AG04449 (cell line): ENCODE measurements around the gene SLC28A1.

Experiments used
- CTCF ChIA-PET: fragments of 350-600 bp; formaldehyde crosslinking; extraction: SDS; loops from one replicate; lab custom pipeline; 2021; ENCODE audit warnings: antibody characterized with exemption; lab: Yijun Ruan, JAX
- POLR2A ChIA-PET: fragments of 400-600, 350-600 bp; formaldehyde crosslinking; extraction: SDS; loops from one replicate; lab custom pipeline; 2020; ENCODE audit warnings: antibody characterized with exemption, inconsistent platforms; lab: Yijun Ruan, JAX
- DNase-seq: peaks from one replicate; pipeline ENCODE4 v3.0.0-alpha.2; 2010; ENCODE audit warnings: low read depth, low spot score
- H3K4me3 ChIP-seq: 2 replicates; pipeline ENCODE4 v1.5.1; 2011; ENCODE audit warnings: low read depth, mild to moderate bottlenecking, control low read depth, low read length
- TF ChIP-seq, protein P1 (sequence below): IDR thresholded peaks from one replicate; pipeline ENCODE4 v1.5.1; 2011; ENCODE audit warnings: mild to moderate bottlenecking, moderate library complexity, low read length, control low read depth, inconsistent platforms; ENCODE audit not compliant: insufficient read depth; ENCODE audit errors: missing control alignments

Gene SLC28A1

DNA sequence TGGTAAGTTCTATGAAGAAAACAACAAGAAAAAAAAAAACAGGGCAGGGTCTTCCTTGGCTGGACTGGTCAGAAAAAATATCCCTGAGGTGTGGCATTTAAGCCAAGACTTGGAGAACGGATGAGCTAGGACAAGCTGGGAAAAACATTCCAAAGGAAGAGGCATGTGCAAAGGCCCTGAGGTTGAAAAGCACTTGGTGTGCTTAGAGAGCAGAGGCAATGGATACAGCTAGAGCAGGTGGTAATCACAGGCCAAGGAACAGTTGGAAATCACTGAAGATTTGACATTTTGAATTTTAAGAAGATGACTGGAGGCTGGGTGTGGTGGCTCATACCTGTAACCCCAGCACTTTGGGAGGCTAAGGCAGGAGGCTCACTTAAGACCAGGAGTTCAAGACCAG, 54.3 kb downstream of the SLC28A1 start:
- DNase-seq = no peak
- POLR2A ChIA-PET = no interaction called here
- H3K4me3 ChIP-seq = no peak overlapping the region
- TF ChIP-seq, protein P1, sequence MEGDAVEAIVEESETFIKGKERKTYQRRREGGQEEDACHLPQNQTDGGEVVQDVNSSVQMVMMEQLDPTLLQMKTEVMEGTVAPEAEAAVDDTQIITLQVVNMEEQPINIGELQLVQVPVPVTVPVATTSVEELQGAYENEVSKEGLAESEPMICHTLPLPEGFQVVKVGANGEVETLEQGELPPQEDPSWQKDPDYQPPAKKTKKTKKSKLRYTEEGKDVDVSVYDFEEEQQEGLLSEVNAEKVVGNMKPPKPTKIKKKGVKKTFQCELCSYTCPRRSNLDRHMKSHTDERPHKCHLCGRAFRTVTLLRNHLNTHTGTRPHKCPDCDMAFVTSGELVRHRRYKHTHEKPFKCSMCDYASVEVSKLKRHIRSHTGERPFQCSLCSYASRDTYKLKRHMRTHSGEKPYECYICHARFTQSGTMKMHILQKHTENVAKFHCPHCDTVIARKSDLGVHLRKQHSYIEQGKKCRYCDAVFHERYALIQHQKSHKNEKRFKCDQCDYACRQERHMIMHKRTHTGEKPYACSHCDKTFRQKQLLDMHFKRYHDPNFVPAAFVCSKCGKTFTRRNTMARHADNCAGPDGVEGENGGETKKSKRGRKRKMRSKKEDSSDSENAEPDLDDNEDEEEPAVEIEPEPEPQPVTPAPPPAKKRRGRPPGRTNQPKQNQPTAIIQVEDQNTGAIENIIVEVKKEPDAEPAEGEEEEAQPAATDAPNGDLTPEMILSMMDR = no peak
- CTCF ChIA-PET = interaction anchor here (9.9 kb wide), 1 partner anchor 10 kb away, joined by 67 read pairs; no protein-coding TSS in a partner anchor

DNA sequence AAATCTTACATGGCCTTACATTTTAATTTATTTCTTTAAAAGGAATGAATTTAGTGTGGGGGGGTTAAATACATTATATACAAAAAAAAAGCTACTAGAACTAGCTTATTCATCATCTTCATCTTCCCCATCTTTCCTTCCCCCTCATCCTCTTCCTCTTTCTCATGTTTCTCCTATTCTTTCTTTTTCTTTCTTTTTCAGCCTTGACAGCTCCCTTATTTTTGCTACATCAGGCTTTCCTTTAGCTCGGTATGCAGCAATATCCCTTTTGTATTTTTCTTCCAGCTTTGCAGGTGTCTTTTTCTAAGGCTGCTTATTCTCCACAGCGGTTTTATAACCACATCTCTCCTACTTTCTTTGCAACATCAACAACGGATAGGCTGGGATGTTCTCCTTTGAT, 55.9 kb downstream of the SLC28A1 start:
- POLR2A ChIA-PET = no interaction called here
- CTCF ChIA-PET = interaction anchor here (1.0 to 9.9 kb wide), 3 partner anchors 11 to 341 kb away, joined by 3 to 67 read pairs (median 3); no protein-coding TSS in a partner anchor
- H3K4me3 ChIP-seq = no peak overlapping the region
- TF ChIP-seq, protein P1 = no peak
- no peak for DNase-seq

DNA sequence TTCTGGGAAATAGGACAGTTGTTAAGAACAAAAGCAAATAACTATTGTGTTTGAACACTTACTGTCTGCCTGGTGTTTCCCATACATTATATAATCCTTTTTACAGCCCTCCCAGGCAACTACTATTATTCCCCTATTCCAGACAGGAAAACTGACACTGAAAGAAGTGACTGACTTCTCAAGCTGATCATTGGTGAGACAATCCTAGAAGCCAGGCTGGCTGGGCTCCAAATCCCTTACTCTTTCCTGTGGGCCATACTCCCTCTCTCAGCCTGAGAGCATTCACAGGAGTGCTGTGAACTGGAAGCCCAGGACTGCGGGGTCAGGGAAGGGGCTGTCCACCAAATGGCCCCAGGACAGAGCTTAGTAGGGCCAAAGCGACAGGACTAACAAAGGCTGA, 58.0 kb downstream of the SLC28A1 start:
- no peak overlapping the region for H3K4me3 ChIP-seq
- TF ChIP-seq, protein P1 = no peak
- DNase-seq = no peak
- ChIA-PET POLR2A (no interaction called here), CTCF (interaction anchor here (0.9 to 9.9 kb wide), 3 partner anchors 13 to 102 kb away, joined by 4 to 67 read pairs (median 4); no protein-coding TSS in a partner anchor)

DNA sequence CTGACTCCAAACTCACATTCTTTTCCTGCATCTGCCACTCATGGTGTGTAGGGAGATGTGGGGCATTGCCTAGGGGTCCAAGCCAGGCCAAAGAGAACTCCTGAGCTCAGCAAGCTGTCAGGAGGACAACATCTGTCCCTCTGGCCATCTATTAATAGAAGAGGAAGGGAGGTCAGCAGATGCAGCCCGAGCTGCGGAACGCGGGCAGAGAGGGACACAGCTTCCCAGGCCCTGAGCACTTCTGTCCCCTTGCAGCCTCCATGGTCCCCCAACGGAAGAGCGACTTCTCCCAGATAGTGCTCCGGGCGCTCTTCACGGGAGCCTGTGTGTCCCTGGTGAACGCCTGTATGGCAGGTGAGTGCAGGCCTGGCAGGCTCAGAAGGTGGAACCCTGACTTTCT, 59.8 kb downstream of the SLC28A1 start:
- DNase-seq = no peak
- H3K4me3 ChIP-seq = no peak overlapping the region
- POLR2A ChIA-PET = no interaction called here
- TF ChIP-seq, protein P1 = no peak
- CTCF ChIA-PET = interaction anchor here (0.9 to 9.9 kb wide), 3 partner anchors 9 to 15 kb away, joined by 4 to 67 read pairs (median 7); no protein-coding TSS in a partner anchor

DNA sequence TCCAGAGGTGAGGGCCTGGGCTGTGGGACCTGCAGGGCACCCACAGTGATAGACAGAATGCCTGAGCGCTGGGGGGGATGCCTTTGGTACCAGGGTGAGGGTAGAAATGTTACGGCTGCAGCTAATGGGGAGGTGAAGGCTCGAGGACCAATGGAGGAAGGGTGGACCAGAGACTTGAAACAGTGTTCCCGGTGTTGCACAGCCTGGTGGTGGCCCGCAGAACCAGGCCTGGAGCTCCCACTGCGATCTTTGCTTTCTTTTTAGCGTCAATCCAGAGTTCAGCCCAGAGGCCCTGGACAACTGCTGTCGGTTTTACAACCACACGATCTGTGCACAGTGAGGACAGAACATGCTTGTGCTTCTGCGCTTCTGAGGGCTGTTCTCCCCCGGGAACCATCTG, 60.4 kb downstream of the SLC28A1 start:
- no peak for DNase-seq
- H3K4me3 ChIP-seq = no peak overlapping the region
- ChIA-PET CTCF (interaction anchor here (0.9 to 9.9 kb wide), 3 partner anchors 10 to 16 kb away, joined by 4 to 67 read pairs (median 7); no protein-coding TSS in a partner anchor), POLR2A (no interaction called here)
- TF ChIP-seq, protein P1 = no peak

DNA sequence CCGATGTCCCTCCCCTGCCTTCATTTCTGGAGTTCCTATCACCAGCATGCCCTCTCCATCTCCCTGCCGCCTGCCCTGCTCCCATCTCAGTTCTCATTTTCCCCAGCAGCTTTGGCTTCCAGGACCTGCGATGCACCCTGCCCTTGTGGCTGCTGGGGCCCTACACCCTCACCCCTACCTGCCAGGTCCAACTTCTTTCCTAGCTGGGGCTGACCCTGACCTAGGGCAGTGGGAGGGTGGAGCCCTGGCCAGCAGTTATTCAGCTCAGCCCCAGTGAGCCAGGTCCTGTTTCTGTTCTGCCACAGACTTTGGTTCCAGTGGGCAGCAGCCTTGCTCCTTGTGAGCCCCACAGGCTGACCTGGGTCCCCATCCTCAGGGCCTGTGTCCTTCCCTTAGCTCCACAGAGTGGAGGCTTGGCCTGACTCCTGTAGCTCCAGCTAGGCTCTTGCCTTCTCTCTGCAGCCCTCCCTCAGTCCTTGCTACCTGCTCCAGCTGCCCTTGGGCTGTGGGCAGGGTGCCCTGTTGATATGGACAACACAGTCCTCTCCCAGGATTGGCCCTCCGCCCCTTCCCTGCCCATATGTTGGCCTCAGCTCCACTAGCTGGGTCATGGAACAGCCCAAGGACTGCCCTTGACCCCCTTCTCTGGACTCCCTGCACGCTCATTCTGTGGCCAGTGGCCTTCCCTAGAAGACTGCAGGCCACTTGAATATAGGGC, 62.5 kb downstream of the SLC28A1 start:
- DNase-seq = no peak
- TF ChIP-seq, protein P1 = no peak
- ChIA-PET POLR2A (no interaction called here), CTCF (interaction anchor here (1.2 to 9.9 kb wide), 2 partner anchors 11 to 18 kb away, joined by 3 to 67 read pairs; no protein-coding TSS in a partner anchor)
- H3K4me3 ChIP-seq = no peak overlapping the region
